GM18526 (cell line): Measurements from ENCODE around the gene PLXNA1.

Experiments used
- POLR2A ChIP-seq: IDR thresholded peaks from 3 replicates; pipeline ENCODE4 v1.6.1; 2011; ENCODE audit not compliant: insufficient read length; ENCODE audit errors: extremely low read depth

The PLXNA1 gene

DNA sequence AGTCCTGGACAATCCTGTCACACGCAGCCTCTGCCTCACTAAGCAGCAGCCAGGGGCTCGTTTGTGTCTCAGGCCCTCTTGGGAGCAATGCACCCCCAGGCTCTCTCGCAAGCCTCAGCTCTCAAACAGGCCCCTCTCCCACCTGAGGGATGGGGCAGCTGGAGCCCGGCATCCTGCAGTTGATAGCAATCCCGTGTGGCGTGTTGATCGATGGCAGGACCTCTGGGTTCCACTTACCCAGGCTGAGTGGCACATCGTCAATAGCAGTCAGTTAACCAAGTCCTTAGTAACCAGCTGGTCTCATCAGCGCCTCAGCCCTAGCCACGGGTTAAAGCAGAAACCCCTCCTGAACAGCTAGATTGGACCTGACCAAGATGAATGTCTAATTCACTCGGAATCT, 36.5 kb upstream of the PLXNA1 start:
- no peak for TF ChIP-seq POLR2A

DNA sequence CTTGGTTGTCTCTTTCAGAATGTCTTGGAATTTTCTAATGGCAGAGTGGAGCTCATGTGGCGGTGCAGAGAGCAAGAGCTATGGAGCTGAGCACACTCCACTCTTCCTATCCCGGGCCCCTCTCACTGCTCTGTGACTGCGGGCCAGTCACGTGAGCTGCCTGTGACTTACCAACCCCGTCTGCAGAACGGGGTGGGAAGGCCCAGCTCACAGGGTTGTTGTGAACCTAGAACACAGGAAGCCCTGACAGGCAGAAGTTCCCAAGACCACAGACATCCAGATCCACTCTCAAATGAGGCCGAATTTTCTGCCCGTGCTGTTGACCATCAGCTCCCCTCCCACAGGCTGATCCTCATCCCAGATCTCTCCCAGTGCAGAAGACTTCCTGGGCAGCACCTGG, 35.5 kb upstream of the PLXNA1 start:
- no peak for TF ChIP-seq POLR2A

DNA sequence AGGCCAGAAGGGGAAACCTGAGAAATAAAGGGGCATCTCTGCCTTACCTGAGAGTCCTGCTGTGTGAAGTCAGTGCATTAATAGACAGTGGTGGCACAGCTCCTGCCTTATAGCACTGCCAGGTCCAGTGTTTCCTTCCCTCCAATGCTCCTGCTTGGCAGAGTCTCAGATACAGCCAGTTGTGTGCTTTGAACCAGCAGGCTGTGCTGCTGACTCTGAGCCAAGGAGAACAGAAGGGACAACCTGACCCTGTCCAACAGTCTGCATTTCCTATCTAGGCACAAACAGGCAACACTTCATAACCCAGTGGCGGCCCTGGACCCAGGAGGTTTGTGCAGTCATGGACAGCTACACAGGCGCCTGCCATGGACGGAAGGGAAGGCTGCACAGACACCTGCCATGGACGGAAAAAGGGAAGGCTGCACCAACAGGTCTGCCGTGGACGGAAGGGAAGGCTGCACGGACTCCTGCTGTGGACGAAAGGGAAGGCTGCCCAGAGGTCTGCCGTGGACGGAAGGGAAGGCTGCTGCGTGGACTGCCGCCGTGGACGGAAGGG, 33.9 kb upstream of the PLXNA1 start:
- no peak for TF ChIP-seq POLR2A

DNA sequence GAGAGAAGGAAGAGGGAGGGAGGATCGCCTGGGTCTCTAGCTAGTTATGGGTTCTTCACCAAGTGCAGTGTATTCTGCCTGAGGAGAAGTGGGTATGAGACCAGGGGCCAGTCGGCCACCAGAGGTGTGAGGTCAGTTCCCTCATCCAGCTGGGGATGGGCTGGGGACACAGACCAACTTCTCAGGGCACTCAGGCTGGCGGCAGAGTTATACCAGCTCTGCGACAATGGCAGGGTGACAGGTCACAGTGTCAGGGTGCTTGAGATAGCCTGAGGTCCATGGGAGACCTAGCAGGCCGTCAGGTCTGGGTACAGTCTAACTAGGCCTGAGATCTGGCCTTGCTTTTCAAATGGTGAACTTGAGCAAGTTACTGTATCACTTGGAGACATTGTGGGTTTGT, 31.4 kb upstream of the PLXNA1 start:
- TF ChIP-seq POLR2A, result no peak

DNA sequence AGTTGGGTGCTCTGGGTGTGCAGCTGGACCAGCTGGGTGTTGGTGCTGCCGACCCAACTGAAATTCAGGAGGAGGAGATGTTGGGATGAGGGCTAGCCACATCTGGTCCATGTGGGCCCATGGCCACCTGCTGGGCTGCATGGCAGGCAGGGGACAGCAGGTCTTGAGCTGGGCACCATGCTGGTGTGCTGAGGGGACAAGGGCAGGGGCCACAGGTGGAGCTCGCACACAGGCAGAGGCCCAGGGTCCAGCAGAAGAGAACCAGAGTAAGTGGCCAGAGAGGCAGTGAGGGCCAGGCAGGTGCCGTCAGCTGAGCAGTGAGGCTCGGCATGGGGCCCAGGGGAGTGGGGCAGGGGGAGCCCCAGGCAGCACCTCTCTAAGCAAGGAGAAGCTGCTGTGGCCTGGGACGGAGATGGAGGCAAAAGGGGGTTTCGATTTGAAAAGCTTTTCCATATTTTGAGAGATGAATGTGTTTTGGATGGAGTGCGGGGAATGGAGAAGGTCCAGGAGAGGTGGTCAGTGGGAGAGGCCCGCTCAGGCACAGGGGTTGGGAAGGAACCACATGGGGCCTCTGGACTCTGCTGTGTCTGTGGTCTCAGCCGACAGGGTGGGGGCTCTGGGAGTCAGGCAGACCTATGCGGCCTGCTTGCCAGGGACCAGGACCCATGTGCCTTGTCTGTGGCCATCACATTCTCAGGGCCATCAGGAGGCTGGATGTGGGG, 30.5 kb upstream of the PLXNA1 start:
- no peak for TF ChIP-seq POLR2A

DNA sequence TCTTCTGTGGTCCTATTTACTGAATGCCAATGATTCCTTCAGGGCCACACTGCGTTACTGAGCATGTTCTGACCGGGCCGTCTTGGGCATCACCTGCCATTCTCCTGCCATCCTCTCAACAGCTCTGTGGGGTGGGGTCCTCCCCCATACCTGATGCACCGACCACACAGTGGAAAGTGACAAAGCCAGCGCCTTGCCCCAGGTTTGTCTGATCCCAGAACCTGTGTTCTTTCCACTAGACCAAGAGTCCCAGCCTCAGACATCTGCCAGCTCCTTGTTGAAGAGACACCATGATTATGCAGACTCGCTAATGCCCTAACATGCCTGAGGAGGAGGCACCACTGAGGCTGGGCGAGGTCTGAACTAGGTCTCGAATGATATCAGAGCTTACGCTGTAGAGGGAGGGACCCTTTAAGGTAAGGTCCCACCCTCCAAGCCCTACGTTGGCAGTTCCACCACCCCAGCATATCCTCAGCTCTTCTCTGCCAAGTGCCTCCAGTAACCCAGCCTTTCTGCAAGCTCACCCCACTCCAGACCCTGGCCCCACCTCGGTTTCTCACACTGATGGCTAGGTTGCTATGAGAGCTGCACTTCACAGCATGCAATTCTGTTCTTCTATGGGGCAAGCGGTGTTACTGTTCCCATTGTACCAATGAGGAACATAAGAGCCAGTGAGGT, 29.8 kb upstream of the PLXNA1 start:
- no peak for TF ChIP-seq POLR2A

DNA sequence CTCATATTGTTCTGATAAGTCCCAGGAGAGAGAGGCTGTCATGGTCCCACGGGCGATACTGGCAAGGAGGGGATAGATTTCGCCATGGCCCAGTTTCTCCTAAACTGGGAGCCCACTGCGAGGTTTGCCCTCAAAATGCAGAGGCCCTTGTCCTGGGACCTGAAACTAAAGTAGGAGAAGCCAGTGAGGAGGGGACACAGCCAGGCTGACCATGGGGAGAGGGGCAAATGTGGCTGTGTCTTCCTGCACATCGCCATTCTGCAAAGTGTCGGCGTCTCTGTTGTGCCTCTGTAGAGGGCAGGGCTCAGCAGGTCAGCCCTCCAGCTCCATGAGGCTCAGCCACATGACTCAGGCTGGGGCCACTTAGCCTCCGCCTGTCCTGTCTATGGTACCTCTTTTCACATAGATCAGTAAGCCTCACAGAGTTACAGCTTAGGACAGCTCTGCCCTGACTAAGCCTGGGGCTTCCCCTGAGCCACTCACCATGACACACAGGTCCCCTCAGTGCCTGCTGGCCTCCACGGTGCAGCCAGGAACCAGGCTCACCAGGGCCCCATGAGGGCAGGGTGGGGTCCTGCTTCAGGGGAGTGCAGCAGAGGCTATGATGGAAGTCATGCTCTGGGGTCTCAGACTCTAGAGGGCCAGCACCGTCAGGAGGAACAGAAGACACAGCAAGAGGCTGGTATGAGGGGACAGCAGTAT, 28.6 kb upstream of the PLXNA1 start:
- no peak for TF ChIP-seq POLR2A

DNA sequence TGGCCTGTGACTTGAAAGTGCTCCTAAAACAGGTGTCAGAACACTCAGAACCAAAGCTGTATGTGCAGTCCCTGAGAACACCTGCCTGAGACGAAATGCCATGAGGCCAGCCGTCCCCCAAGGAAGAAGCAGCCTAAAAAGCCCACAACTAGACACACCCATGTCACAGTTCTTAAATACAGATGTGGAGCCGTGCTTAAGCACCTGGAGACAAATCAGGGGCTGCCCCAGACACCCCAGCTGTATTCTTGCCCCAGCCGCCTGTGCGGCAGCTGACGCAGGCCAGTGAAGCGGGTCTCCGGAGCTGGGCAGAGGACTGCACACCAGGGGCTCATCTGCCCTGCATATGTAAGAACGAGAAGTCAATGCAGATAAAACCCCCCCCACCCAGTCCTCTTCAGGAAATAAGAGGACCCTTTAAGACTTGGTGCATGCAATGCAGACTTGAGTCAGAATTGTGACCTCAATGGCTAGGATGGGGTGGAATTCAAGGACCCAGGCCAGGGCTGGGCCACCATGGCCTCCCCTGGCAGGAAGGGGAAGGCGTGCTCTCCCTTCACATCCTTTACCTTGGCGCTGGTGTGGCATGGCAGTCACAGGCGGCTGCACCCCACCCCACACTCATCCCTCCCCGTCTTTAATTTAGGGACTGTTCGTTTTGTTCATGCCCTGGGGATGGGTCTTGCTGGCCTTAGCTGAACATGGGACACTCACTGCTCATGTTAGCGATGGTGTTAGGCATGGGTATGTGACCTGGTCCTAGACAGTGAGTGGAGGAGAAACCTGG, 27.7 kb upstream of the PLXNA1 start:
- TF ChIP-seq POLR2A, result no peak

DNA sequence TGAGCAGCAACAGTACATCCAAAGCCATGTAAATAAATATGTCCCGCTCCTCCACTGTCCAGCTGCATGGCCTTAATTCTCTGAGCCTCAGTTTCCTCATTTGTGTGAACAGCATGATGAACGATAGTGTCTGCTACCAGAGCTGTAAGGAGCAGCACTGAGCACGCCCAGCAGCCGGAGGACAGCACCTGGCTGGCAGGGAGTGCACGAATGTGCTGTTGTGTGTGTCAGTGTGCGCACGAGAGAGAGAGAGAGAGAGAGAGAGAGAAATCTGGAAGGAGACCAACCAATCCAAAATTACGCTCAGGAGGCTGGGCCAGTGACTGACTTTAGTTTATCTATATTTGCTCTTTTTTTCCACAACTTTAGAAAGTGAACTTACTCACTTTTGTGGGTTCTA, 26.6 kb upstream of the PLXNA1 start:
- no peak for TF ChIP-seq POLR2A

DNA sequence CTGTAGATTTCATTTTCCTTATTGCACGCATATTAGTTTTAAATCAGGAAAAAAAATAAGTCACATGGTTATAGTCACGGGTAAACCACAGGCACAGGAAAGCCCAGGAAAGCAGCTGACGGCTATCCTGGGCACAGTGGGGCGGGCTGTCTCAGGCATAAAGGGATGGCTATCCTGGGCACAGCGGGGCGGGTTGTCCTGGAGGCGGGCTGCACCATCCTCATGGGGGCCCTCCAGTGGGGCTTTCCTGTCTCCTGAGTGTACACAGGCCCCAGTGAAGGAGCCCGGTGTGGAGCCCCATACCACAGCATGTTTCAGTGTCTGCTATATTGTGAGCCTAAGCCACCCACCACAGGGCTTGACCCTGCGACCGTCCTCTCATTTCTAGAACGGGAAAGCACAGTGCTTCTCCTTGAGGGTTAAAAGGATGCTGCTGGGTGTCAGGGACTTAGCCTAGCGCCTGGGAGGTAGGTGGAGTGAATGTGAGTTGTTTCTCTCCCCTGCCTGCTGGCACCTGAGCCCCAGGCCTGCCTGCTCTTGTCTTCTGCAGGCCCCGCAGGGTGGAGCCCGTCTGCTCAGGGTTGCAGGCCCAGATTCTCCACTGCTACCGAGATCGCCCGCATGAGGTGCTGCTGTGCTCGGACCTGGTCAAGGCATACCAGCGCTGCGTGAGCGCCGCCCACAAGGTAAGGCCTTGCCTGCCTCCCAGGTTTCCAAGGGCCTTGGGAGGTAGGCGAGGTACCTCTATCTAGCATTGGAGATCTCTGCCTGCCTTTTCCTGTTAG, 25.9 kb upstream of the PLXNA1 start:
- no peak for TF ChIP-seq POLR2A

DNA sequence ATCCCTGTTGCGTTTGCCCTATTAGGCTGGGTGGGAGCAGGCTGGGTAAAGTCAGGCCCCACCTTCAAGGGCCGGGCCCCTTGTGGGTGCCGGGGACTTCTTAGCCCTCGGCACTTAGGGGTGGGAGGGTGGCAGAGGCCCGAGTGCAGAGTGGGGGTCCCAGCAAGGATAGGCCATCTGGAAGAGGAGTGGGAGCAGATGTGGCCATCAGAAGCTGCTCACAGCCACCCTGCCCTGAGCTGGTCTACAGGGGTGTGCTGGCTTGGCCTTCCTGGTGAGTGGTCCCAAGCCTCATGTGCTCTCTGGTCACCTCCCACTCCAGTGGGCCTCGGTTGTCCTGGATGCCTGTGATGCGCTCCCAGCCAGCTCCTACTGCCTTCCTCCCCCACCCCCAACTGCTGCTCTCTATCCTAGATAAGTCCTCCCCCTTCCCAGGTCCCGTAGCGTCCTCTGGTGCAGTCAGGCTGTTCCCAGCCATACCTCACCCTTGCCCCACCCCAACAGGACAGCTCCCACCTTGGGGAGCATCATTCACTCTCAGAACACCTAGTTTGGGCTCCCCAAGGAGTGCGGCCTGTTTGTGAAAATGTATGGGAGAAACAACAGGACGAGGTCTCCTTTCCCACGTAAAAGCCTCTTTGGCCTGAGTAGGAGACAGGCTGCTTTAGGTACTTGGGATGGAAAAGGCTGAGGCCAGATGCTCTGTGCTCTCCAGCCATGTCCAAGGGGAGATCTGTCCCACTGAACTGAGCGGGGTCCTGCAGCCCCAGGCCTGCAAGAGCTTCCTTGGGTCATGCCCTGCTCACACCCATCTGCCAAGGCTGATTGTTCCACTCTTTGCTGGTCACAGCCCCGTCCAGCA, 24.9 kb upstream of the PLXNA1 start:
- no peak for TF ChIP-seq POLR2A

DNA sequence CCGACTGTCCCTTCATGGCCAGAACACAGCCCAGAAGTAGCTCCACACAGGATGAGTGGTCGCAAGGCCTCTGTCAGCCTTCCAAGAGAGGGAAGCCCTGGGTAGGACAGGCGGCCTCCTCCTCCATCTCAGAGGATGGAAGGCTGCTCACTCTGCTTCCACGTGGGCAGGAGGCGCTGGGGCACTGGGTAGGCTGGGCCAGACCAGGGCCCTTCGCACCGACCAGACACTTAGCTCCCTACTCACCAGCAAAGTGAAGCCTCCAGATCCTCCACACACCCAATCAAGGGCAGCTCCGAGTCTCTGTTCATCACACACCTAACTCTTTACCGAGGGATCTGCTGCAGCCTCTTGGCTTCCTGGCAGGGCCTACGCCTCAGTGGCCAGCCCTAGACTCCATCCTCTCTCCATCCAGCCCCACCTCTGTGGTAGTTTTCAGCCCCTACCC, 24.3 kb upstream of the PLXNA1 start:
- no peak for TF ChIP-seq POLR2A

DNA sequence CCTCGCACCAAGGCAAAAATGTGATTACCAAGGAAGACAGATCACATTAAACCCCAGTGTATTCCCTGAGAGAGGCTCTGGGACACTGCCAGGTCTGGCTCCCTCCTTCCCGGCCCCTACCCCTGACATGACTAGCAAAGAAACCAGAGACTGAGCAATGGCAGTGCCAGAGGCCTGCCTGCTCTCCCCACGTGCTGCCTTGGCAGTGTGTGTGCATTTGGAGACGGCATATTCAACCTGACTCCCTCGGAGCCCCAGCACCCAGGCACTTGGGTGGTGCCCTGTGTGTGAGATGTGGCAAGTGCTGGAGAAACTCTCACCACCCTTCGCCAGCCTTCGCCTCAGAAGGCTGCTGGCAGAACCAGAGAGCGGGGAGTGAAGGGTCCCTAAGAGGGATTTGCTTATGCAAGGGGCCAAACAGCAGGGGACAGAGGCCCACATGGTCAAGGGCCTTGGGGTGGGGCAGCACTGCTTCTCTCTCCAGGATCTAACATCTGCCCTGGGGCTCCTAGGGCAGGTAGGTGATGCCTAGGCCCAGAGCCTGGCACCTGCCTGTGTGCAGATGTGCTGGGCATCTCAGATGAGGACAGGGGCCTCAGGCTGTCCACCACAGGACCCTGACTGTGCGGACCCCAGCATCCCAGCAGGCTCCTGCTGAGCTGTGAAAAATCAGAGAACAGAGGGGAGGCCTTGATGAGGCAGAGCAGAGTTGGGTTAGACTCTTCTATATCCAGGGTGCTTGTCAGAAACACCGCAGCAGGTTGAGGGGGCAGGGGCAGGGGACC, 23.6 kb upstream of the PLXNA1 start:
- no peak for TF ChIP-seq POLR2A
